Measurements from ENCODE around the gene BAK1. TPM values are rescaled to one million over a fixed set of nuclear protein-coding genes. Genes with fewer than 3 reads are reported as not detected.

Gene BAK1
- total RNA-seq, 1 experiment from 2014 or later: 18.9 TPM

DNA sequence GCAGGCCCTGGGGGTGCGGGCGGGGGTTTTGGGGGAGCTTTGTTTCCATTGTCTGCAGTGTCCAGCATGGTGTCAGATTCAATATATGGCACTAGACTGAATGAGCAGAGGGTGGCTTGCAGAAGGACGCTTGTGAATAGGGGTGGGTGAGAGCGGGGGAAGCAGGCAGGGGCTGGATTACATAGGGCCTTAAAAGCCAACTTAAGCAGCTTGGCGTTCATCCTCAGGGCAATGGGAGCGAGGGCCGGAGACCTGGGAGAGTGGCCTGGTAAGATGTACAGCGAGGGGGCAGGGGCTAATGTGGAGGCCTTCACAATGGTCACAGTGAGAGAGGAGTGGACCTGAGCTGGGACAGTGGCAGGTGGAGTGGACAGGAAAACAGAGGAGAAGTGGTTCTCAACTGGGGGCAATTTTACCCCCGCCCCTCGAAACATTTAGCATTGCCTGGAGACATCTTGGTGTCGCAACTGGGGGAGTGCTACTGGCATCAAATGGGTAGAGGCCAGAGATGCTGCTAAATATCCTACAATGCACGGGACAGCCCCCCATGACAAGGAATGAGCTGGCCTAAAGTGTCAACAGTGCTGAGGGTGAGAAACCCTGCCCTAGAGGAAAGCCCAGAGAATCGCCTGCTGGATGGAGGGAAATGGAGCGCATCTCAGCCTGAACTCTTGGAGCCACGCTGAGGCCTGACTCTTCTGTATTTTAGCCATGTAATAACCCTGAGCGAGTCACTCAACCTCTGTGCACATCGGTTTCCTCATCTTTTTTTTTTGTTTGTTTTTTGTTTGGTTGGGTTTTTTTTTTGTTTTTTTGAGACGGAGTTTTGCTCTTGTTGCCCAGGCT is 15.1 kb upstream of the BAK1 start:
- intact Hi-C loops (cut with micrococcal nuclease): no loop called here
- TF ChIP-seq RAD21 (IDR thresholded peaks at IDR 0.05; ENCODE audit: low read depth) (no peak), CEBPB (IDR thresholded peaks at IDR 0.05; ENCODE audit: low read depth) (no peak), YY1 (IDR thresholded peaks at IDR 0.05; ENCODE audit: extremely low read depth, insufficient replicate concordance, low read depth, low read length) (no peak), EGR1 (IDR thresholded peaks at IDR 0.05; ENCODE audit: low read depth) (no peak), CBX3 (IDR thresholded peaks at IDR 0.05; ENCODE audit: low read depth) (no peak)
- DNase-seq (ENCODE audit: low read depth, low spot score) (no peak), ATAC-seq (no peak)
- H3K9me2 ChIP-seq (ENCODE audit: insufficient read depth): no peaks in the 10 kb centered on the region
- POLR2A ChIA-PET: no interaction called here
- no peaks in the 10 kb centered on the region for H3K27me3 ChIP-seq (ENCODE audit: insufficient read depth, low read length)
- no peak overlapping the region for H3K4me2 ChIP-seq (ENCODE audit: low read length)
- no peaks in the 10 kb centered on the region for H3K79me2 ChIP-seq (ENCODE audit: insufficient read depth, low read length)
- no peak overlapping the region for H2AFZ ChIP-seq (ENCODE audit: low read depth, low read length, poor library complexity, severe bottlenecking)
- H3K4me1 ChIP-seq (ENCODE audit: control insufficient read depth in 1 of 2, insufficient read depth in 2 of 2, low read length in 2 of 2): peaks cover 30 to 58% of the 10 kb centered on the region in 2 experiments
- H3K9me3 ChIP-seq (ENCODE audit: control insufficient read depth in 1 of 2, insufficient read depth in 1 of 2, low read depth in 1 of 2, low read length in 2 of 2): no peaks in the 10 kb centered on the region
- CTCF ChIA-PET: no interaction called here
- no peak overlapping the region for H3K9ac ChIP-seq (ENCODE audit: low read length)
- H3K36me3 ChIP-seq (ENCODE audit: control insufficient read depth in 1 of 2, insufficient read depth in 2 of 2, low read length in 2 of 2): no peaks in the 10 kb centered on the region
- H4K20me1 ChIP-seq (ENCODE audit: insufficient read depth): no peaks in the 10 kb centered on the region
- RAD21 ChIA-PET (ENCODE audit: low non-redundant PET in 1 of 2, low total read pairs in 2 of 2, uncharacterized antibody in 2 of 2, unreplicated experiment in 2 of 2): no interaction called here
- no peak overlapping the region for H3K27ac ChIP-seq (ENCODE audit: low read depth, low read length)
- H3K4me3 ChIP-seq (replicated peaks in 1 of 2; ENCODE audit: low read depth in 1 of 2, low read length in 2 of 2): no peak overlapping the region
- BruUV-seq (replicated peaks): no TSS peak

DNA sequence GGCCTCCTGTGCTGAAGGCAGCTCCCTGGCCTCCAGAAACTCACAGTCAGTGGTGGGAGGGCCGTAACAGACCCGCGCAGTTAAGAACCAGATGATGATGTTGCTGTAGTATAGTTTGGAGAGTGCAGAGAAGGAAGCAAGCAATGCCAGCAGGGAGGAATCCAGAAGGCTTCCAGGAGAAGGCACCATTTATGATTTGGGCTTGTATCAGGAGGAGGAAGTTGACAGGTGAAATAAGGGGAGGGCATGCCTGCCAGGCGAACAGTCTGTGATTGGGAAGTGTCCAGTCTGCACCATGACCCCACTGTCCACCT is 13.3 kb upstream of the BAK1 start:
- H3K4me2 ChIP-seq (ENCODE audit: low read length): no peak overlapping the region
- no TSS peak for BruUV-seq (replicated peaks)
- H2AFZ ChIP-seq (ENCODE audit: low read depth, low read length, poor library complexity, severe bottlenecking): no peak overlapping the region
- H3K27ac ChIP-seq (ENCODE audit: low read depth, low read length): no peak overlapping the region
- intact Hi-C loops (cut with micrococcal nuclease): loop anchor here (5.0 kb wide), 1 partner anchor 39 kb away; no protein-coding TSS in a partner anchor
- H3K4me1 ChIP-seq (ENCODE audit: control insufficient read depth in 1 of 2, insufficient read depth in 2 of 2, low read length in 2 of 2): peaks cover 28 to 57% of the 10 kb centered on the region in 2 experiments
- H3K9me2 ChIP-seq (ENCODE audit: insufficient read depth): no peaks in the 10 kb centered on the region
- ChIA-PET POLR2A (no interaction called here), RAD21 (ENCODE audit: low non-redundant PET in 1 of 2, low total read pairs in 2 of 2, uncharacterized antibody in 2 of 2, unreplicated experiment in 2 of 2) (no interaction called here), CTCF (no interaction called here)
- TF ChIP-seq EGR1 (IDR thresholded peaks at IDR 0.05; ENCODE audit: low read depth): no peak
- TF ChIP-seq, protein P1, sequence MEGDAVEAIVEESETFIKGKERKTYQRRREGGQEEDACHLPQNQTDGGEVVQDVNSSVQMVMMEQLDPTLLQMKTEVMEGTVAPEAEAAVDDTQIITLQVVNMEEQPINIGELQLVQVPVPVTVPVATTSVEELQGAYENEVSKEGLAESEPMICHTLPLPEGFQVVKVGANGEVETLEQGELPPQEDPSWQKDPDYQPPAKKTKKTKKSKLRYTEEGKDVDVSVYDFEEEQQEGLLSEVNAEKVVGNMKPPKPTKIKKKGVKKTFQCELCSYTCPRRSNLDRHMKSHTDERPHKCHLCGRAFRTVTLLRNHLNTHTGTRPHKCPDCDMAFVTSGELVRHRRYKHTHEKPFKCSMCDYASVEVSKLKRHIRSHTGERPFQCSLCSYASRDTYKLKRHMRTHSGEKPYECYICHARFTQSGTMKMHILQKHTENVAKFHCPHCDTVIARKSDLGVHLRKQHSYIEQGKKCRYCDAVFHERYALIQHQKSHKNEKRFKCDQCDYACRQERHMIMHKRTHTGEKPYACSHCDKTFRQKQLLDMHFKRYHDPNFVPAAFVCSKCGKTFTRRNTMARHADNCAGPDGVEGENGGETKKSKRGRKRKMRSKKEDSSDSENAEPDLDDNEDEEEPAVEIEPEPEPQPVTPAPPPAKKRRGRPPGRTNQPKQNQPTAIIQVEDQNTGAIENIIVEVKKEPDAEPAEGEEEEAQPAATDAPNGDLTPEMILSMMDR (IDR thresholded peaks at IDR 0.05 in 2 of 3, conservative IDR thresholded peaks at IDR 0.05 in 1 of 3; ENCODE audit: borderline replicate concordance in 1 of 3, insufficient read depth in 1 of 3, low read depth in 2 of 3, low read length in 2 of 3): no peak
- no peaks in the 10 kb centered on the region for H3K9me3 ChIP-seq (ENCODE audit: control insufficient read depth in 1 of 2, insufficient read depth in 1 of 2, low read depth in 1 of 2, low read length in 2 of 2)
- H3K9ac ChIP-seq (ENCODE audit: low read length): no peak overlapping the region
- H3K36me3 ChIP-seq (ENCODE audit: control insufficient read depth in 1 of 2, insufficient read depth in 2 of 2, low read length in 2 of 2): no peaks in the 10 kb centered on the region
- ATAC-seq: no peak
- no peak for DNase-seq (ENCODE audit: low read depth, low spot score)
- H4K20me1 ChIP-seq (ENCODE audit: insufficient read depth): no peaks in the 10 kb centered on the region
- H3K4me3 ChIP-seq (replicated peaks in 1 of 2; ENCODE audit: low read depth in 1 of 2, low read length in 2 of 2): no peak overlapping the region
- no peaks in the 10 kb centered on the region for H3K27me3 ChIP-seq (ENCODE audit: insufficient read depth, low read length)
- no peaks in the 10 kb centered on the region for H3K79me2 ChIP-seq (ENCODE audit: insufficient read depth, low read length)

Data from HCT116 (cell line).